NOMO-1 treated with DMSO at 0.1 percent for 48 hours (cell line): Measurements from ENCODE around the gene LRRK1.

ENCODE experiments used
- DNase-seq: peaks from one replicate; lab custom pipeline; 2025; ENCODE audit not compliant: unreplicated experiment; lab: John Stamatoyannopoulos, UW

Gene LRRK1

DNA sequence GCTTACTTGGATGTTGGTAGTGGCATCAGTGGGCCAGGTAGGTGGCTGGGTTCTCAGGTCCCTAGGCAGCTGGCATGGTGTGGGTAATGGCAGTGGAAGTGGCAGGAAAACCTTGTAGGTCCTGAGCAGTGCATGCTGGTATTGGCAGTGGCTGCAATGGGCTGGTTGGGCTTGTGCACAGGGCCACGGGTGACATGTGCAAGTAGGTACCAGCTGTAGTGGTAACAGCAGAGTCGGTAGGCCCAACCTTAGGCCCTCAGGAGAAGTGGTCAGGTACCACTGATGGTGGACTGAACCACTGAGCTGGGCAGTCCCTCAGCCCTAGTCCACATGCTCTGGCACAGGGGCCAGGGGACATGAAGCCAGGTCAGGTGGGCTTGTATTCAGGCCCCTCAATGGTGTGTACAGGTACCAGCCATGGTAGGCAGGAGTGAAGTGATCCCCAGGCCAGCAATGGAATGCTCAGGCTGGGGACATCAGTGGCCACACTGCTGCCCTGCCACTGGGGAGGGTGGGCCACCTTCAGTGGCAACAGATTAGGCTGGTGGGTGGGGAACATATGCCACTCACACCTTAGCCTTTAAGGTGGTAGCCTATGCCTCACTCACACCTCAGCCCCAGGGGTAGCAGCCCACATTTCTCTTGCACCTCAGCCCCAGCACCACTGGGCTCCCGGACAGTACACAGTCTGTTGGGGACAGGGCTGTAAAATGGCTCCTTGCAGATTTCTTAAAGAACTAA, 118.1 kb downstream of the LRRK1 start:
- DNase-seq = no peak

DNA sequence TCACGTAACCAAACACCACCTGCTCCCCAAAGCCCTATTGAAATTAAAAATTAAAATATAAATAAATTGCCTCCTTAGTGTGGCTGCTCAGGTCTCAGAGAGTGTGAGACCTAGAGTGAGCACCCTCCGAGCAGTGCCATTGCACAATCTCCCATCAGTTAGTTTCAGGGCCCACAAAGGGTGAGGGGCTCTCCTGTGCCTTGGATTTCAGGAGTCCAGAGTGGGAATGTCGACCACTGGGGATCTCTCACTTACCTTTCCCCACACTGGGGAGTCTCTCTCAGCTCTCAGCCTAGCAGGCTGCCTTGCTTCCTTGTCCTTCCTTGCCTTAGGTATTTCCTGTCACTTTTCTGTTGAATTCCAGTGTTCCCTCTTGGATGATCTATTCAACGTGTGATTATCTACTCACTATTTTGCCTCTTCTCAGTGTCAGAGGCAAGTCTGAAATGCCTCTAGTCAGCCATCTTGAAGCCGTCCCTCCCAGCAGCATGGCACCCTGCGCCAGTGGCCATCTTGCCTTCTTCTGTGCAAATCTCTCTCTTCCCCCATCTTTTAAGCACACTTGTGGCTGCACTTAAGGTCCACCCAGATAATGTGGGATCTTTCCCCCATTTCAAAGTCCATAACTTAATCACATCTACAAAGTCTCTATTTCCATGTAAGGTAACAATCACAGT, 119.3 kb downstream of the LRRK1 start:
- no peak for DNase-seq

DNA sequence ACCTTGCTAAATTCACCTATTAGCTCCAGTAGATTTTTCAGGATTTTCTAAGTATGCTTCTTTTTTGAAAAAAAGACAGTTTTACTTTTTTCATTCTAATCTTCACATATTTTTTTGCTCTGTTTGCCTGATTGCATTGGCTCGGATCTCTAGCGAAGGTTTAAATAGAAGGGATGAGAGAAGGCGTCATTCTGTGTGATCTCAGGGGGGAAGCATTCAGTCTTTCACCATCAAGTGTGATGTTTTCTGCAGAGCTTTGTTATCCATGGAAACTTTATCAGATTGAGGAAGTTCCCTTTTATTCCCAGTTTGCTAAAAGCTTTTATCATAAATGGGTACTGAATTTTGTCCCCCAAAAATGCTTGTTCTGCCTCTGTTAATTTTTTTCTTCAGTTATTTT, 120.3 kb downstream of the LRRK1 start:
- DNase-seq = no peak

DNA sequence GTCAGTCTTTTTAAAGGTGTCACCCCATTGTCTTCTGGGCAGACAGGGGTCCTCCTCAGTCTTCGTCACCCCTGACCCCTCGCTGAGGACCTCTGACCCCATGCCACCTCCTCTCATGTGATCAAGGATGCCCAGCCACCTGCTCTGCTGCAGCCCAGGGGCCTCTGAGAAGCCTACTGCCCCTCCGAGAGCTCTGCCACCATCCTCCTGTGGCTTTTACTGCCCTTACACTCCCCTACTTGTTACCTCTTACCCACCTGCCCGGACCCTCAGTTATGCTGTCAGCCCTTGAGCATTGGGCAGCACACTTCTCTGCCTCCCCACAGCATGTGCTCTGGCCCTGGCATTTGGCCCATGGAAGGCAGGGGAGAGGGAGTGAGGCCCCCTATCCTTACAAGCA, 123.2 kb downstream of the LRRK1 start:
- DNase-seq = no peak

DNA sequence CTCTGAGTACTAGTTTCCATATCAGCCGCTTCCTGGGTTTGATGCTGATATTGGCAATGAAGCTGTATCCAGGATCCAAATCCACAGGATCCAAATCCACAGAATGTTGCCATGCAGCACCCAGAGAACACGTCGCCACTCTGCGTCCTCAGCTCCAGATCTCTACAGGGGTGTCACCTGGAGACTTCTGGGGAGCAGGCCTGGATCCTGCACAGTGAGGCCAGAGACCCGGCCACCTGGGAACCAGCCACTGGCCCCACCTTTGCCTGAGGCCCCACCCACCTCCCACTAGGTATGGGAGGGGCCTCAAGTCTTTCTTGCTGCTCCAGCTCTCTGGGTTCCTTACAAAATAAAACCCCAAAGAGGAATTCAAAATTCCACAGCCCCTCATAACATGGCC, 123.9 kb downstream of the LRRK1 start:
- no peak for DNase-seq

DNA sequence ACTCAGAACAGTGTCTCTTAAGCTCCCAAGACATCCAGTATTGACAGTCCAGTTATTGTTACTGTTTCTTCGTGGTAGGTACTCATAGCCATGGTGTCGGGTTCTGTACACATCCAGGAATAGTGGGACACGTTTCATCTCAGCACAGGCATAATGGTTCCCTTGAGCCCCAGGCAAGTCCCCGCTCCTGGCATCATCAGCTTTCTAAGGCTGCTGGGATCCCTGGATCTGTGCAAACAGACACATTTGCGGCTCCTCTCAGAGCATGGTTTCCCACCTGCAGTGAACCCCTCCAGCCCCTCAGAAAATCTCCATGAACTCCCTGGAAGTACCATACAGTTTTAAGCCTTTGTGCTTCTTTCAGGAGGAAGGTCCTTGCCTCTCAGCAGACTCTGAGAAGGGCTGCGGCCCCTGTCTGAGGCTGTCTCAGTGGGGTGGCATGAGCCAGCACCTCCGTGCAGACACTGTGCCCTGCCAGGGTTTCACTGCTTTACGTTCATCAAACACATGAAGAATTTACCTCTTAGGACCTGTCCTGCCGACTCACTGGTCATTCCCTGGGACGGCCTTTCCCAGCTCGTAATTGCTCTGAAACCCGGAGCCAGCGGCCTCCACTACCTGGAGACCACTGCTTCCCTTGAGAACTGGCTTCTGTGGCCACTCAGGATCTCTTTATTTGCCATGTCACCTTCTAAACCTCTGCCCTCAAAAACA, 124.9 kb downstream of the LRRK1 start:
- no peak for DNase-seq

DNA sequence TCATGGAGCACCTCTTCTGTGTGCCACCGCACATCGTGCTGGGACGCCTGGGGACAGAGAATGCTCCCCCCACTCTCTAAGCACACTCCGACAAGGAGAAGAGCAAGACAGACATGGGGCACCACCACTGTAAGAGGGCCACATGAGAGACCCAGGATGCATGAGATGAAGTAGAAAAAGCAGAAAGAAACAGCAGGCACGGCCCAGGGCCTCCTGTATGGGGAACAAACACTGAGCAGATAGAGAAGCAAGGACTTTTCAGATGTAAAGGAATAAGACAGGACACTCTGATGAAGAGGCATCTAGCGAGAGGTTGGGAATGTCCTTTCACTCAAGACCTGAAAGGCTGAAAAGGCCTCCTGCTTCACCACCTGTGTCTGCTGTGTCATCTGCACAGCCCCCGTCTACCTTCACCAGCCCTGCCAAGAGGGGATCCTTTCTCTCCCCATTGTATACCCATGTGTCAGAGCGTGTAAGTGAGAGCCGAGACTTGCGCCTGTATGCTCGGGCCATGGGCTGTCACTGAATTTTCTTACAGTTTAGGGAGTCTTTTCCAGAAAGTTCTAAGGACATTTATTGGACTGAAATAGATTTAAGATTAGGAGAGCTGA, 125.6 kb downstream of the LRRK1 start:
- DNase-seq = no peak

DNA sequence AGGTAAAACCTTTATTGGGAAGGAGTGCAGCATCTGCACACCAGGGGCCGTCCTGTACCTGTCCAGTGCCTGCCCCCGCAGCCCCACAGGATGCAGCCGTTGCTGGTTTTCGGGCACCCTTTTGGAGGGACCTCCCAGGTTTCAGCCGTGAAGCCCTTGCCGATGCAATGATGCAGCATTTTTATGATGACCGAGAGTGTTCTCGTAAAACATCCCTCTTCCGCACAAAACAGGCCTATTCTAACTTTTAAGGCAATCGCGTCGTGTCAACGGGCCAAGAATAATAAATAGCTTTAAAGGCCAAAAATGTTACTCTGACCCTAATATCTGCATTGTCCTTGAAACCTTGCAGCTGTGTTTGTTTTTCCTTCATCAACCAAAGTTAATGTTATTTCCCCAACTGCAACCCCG, 126.1 kb downstream of the LRRK1 start:
- DNase-seq = no peak

DNA sequence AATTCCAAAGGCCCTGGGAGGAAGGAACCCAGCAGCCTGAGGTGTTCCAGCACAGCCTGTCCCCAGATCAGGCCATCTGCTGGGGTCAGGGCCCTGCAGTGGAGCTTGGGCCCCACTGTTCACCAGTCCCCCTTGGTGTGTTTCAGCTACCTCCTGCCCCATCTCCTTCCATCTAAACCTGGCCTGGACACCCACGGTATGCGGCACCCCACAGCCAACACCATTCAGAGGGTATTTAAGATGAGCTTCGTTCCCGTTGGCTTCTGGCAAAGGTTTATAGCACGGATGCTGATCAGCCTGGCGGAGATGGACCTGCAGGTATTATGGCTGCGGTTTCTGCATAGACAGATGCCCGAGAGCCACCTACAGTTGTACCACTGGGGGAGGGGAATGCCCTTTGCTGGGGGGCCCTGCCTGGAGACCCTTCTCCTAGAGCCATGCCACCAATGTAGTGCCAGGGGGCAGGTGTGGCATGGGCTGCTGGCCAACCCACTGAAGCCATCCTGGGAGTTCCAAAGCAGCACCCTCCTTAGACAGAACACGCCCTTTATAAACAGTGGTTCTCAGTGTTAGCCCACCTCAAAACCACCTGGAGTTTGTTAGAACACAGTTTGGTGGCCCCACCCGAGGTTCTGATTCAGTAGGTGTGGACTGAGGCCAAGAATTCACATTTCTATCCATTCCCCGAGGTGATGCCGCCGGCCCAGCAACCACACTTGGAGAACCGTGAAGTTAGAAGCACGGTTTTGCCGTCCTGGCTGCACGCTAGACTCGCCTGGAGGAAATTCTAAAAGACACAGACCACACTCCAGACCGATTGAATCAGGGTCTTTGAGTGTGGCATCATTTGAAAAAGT, 126.9 kb downstream of the LRRK1 start:
- no peak for DNase-seq

DNA sequence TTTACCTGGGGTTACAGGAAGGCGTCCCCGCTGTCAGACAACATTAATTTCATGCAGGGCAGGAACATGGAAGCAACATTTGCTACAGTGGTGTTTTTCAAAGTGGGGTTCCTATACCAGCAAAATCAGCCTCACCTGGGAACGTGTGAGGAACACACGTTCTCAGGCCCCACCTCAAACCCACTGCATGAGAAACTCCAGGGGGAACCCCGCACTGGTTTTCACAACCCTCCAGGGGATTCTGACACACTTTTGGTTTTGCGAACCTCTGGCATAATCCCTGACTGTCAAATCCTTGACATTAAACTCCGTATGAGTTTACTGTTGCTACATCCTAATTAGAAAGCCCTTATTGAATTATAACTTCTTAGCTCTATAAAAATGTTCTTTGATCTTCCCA, 127.7 kb downstream of the LRRK1 start:
- no peak for DNase-seq

DNA sequence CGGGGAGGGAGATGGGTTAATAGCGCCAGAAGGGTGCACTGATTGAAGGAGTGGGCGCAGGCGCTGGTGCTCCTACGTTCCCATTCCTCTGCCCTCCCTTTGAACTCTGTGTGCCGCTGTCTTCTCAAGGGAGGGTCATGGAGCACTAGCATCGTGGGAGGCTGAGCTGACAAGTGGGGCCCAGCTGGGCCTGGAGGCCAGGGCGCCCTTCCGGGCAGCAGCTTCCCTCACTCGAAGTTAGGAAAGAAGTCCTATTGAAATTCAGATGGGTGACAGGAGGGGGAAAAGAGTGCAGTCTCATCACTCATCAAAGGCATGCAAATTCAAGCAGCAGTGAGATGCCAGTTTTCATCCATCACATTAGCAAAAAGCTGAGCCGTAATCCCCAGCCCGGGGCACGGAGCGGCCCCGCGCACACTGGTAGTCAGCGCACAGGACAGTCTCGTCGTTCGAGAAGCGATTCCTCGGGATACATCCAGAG, 128.2 kb downstream of the LRRK1 start:
- DNase-seq = no peak

DNA sequence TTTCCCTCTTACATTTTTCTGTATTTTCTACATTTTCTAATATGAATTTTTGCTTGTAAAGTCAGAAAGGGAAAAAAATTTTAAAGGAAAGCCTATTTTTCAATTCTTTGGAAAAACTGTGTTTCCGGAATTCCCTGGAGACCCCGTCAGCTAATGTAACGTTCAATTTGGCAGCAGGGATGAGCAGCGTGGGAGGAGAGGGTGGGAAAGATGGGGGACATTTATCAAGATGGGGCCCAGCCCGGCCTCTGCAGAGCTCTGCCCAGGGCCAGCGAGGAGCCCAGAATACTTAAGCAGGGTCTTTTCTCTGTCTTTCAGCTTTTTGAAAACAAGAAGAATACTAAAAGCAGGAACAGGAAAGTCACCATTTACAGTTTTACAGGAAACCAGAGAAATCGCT, 129.0 kb downstream of the LRRK1 start:
- no peak for DNase-seq

DNA sequence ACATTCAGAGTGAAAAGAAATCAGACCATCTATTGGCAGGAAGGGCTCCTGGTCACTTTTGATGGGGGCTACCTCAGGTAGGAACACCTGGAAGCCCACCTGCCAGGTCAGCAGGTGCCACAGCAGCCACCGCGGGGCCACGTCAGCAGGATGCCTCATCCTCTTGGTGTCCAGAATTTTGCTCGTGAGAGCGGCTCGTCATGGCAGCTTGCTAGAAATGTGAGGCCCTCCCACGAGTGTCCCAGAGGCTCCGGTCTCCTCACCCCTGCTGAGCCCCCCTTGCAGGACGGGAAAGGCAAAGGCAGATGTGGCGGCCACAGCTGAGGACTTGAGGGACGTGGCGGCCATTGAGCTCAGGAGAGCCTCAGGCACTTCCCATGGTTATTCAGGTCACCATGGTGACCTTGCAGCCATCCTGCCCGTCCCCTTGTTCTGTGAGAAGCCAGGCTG, 129.4 kb downstream of the LRRK1 start:
- no peak for DNase-seq

DNA sequence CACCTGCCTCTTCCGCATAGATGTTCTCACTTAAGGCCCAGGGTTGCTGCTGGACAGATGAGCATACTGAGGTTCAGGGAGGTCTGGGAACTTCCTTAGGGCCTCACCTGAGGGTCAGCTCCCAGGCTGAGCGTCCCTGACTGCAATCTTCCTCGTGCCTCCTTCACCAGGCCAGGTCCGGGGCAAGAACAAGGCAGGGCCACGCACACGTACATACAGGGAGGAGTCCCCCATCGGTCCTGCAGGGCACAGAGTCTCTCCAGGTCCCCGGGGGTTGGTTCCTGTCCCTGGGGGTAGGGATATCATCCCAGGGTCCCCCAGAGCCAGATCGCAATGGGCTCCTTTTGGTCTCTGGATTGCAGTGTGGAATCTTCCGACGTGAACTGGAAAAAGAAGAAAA, 130.1 kb downstream of the LRRK1 start:
- DNase-seq = no peak

DNA sequence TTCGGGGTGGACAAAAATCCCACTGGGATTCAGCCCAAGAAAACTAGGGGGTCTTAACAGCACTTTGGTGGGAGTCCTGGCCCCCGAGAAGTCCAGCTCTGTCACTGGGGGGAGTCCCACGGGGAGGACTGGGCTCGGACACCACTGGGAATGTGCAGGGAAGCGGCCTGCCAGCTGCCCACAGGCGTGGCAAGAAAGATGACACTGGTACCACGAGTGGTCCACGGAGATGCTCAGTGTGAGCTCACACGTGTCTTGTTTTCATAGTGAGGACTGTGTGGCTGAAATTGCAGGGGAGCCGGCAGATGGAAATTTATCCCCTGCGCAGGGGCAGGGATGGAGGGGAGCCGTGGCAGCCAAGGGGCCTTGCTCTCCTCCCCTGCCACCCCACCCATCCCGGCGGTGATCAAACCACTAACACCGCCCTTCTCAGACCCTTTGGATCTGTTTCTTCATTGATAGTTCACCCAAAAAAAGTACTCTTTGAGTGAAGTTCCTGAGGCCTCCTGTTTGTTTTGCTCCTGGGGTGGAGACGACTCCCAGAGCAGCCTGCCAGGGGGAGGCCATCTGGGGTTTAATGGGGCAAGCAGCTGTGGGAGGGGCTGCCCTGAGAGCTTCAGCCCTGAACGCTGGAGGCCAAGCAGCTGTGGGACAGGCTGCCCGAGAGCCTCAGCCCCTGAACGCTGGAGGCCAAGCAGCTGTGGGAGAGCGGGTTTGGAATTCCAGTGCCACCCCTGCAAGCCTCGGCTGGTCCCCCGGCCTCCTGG, 130.9 kb downstream of the LRRK1 start:
- DNase-seq = no peak

DNA sequence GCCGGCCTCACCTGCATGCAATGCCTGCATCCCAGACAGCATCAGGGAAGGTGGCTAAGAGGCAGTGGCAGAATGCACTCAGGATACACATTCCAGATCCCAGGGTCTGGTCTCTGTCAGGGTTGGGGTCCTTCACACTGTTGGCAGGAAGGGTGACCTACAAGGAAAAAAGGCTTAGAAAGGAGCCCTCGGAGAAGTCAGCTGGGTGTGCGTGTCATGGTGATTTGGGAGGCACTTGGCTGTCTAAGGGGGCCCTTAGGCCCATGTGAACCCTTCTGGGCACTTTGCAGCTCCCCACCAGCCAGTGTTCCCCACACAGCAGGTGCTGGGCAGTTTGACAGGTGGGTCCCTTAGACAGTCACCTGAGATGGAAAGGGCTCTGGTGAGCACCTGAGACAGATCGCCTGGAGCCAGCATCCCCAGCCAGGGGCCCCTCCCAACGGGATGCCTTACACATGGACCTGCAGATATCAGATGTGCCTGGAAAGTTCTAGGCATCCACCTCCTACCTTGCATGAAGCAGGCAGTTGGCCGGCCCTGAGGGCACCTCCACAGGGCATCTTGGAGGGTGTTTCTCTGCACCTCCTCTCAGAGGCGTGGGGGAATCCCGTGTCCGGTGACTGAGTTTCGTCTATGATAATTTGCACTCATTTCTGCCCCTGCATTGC, 131.6 kb downstream of the LRRK1 start:
- no peak for DNase-seq

DNA sequence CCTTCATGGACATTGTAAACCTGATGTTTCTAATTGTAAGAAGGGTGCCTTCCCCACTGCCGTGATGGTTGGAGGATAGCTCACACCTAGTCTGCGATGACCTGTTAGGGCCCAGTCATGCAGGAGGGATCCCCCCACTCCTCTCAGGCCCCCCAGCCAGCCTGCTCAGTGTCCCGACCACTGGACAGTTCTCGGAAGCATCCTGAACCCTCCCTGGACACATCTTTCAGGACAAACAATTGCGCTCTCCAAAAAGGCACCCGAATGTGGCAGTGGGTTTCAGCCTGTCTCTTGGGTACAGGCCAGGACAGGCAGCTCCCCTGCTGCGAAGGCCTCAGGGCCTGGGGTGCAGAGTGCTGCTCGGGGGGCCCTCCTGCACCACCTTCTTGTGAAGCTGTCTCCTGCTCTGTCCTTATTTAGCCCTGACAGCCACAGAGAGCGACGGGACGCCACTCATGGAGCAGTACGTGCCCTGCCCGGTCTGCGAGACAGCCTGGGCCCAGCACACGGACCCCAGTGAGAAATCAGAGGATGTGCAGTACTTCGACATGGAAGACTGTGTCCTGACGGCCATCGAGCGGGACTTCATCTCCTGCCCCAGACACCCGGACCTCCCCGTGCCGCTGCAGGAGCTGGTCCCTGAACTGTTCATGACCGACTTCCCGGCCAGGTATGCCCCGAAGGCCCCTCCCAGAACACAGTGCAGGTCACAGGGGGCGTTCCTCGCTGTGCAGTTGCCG, 132.3 kb downstream of the LRRK1 start:
- no peak for DNase-seq

DNA sequence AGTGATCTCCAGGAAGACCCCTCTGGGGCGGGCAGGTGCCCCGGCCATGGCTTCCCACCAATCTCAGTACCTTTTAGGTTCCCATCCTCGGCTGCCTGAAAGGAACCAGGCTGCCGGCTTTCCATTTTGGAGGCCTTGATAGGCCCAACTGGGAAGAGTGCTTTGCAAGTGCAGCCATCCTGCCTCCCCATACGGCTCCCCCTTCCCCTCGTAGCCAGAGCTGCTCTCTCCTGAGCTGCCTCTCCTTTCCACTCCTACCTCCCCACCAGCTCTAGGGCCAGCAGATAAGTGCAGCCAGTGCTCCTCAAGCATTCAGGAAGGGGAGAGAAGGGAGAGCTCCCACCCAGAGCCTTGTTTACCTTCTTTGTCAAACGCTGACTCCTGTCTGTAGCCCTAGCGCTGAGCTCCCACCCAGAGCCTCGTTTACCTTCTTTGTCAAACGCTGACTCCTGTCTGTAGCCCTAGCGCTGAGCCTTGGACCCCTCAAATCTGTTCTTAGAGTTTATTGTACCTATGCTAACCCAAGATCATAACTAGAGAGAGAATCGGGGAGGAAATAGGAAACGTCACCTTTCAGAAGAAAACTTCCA, 133.0 kb downstream of the LRRK1 start:
- DNase-seq = no peak
